ENCODE results near the gene RTP5.

Gene RTP5

GRCh38 chr2:241908686-241909420 is 39.3 kb downstream of the RTP5 start:
- no peak for DNase-seq (ENCODE audit: low spot score)
- TF ChIP-seq CTCF (IDR thresholded peaks at IDR 0.05; ENCODE audit: borderline replicate concordance, control extremely low read depth, extremely low read depth, insufficient read depth, missing control alignments) = no peak
- in situ Hi-C loops (cut with MboI; ENCODE audit: low sequenced_read_pairs, unreplicated experiment) = no loop called here

- in situ Hi-C loops (cut with MboI; ENCODE audit: low sequenced_read_pairs, unreplicated experiment) = no loop called here
- TF ChIP-seq CTCF (IDR thresholded peaks at IDR 0.05; ENCODE audit: borderline replicate concordance, control extremely low read depth, extremely low read depth, insufficient read depth, missing control alignments) = no peak
- DNase-seq (ENCODE audit: low spot score) = no peak
Observed at GRCh38 chr2:241909769-241910168, 40.2 kb downstream of the RTP5 start.

- DNase-seq (ENCODE audit: low spot score) = no peak
- in situ Hi-C loops (cut with MboI; ENCODE audit: low sequenced_read_pairs, unreplicated experiment) = no loop called here
- no peak for TF ChIP-seq CTCF (IDR thresholded peaks at IDR 0.05; ENCODE audit: borderline replicate concordance, control extremely low read depth, extremely low read depth, insufficient read depth, missing control alignments)
Observed at GRCh38 chr2:241910604-241911520, 41.3 kb downstream of the RTP5 start.

- in situ Hi-C loops (cut with MboI; ENCODE audit: low sequenced_read_pairs, unreplicated experiment) = no loop called here
- DNase-seq (ENCODE audit: low spot score) = no peak
- no peak for TF ChIP-seq CTCF (IDR thresholded peaks at IDR 0.05; ENCODE audit: borderline replicate concordance, control extremely low read depth, extremely low read depth, insufficient read depth, missing control alignments)
Observed at GRCh38 chr2:241911551-241911950, 42.0 kb downstream of the RTP5 start.

GRCh38 chr2:241912021-241912555 is 42.6 kb downstream of the RTP5 start:
- TF ChIP-seq CTCF (IDR thresholded peaks at IDR 0.05; ENCODE audit: borderline replicate concordance, control extremely low read depth, extremely low read depth, insufficient read depth, missing control alignments) = no peak
- in situ Hi-C loops (cut with MboI; ENCODE audit: low sequenced_read_pairs, unreplicated experiment) = no loop called here
- no peak for DNase-seq (ENCODE audit: low spot score)

- no peak for DNase-seq (ENCODE audit: low spot score)
- no peak for TF ChIP-seq CTCF (IDR thresholded peaks at IDR 0.05; ENCODE audit: borderline replicate concordance, control extremely low read depth, extremely low read depth, insufficient read depth, missing control alignments)
- in situ Hi-C loops (cut with MboI; ENCODE audit: low sequenced_read_pairs, unreplicated experiment) = no loop called here
Observed at GRCh38 chr2:241913703-241914102, 44.2 kb downstream of the RTP5 start.

Measured in GM13976 (cell line).